ENCODE data around the gene TPRG1.

Gene TPRG1

GRCh38 chr3:189276444-189277219, 104.9 kb downstream of the TPRG1 start:
- DNase-seq, result no peak
- no peak for TF ChIP-seq CTCF (IDR thresholded peaks at IDR 0.05; ENCODE audit: low read depth, low read length)
- Histone ChIP-seq H3K27me3 (ENCODE audit: insufficient read depth, low read depth, severe bottlenecking) (no peaks in the 10 kb centered on the region), H3K27ac (no peak overlapping the region), H3K36me3 (no peaks in the 10 kb centered on the region), H3K4me3 (ENCODE audit: low read depth, low read length) (no peak overlapping the region), H3K9me3 (ENCODE audit: severe bottlenecking) (no peaks in the 10 kb centered on the region)

GRCh38 chr3:189277711-189278110, 105.9 kb downstream of the TPRG1 start:
- Histone ChIP-seq H3K27me3 (ENCODE audit: insufficient read depth, low read depth, severe bottlenecking) (no peaks in the 10 kb centered on the region), H3K4me3 (ENCODE audit: low read depth, low read length) (no peak overlapping the region), H3K9me3 (ENCODE audit: severe bottlenecking) (no peaks in the 10 kb centered on the region), H3K27ac (no peak overlapping the region), H3K36me3 (no peaks in the 10 kb centered on the region)
- no peak for TF ChIP-seq CTCF (IDR thresholded peaks at IDR 0.05; ENCODE audit: low read depth, low read length)
- DNase-seq, result no peak

- DNase-seq, result no peak
- Histone ChIP-seq H3K27me3 (ENCODE audit: insufficient read depth, low read depth, severe bottlenecking) (no peaks in the 10 kb centered on the region), H3K4me3 (ENCODE audit: low read depth, low read length) (no peak overlapping the region), H3K36me3 (no peaks in the 10 kb centered on the region), H3K27ac (no peak overlapping the region), H3K9me3 (ENCODE audit: severe bottlenecking) (no peaks in the 10 kb centered on the region)
- no peak for TF ChIP-seq CTCF (IDR thresholded peaks at IDR 0.05; ENCODE audit: low read depth, low read length)
These were observed 106.5 kb downstream of the TPRG1 start for GRCh38 chr3:189278221-189278620.

- TF ChIP-seq CTCF (IDR thresholded peaks at IDR 0.05; ENCODE audit: low read depth, low read length), result no peak
- Histone ChIP-seq H3K36me3 (no peaks in the 10 kb centered on the region), H3K27ac (no peak overlapping the region), H3K27me3 (ENCODE audit: insufficient read depth, low read depth, severe bottlenecking) (no peaks in the 10 kb centered on the region), H3K4me3 (ENCODE audit: low read depth, low read length) (no peak overlapping the region), H3K9me3 (ENCODE audit: severe bottlenecking) (no peaks in the 10 kb centered on the region)
- no peak for DNase-seq
These were observed 110.4 kb downstream of the TPRG1 start for GRCh38 chr3:189282189-189282588.

GRCh38 chr3:189282741-189283140, 111.0 kb downstream of the TPRG1 start:
- Histone ChIP-seq H3K36me3 (no peaks in the 10 kb centered on the region), H3K9me3 (ENCODE audit: severe bottlenecking) (no peaks in the 10 kb centered on the region), H3K27ac (no peak overlapping the region), H3K27me3 (ENCODE audit: insufficient read depth, low read depth, severe bottlenecking) (no peaks in the 10 kb centered on the region), H3K4me3 (ENCODE audit: low read depth, low read length) (no peak overlapping the region)
- DNase-seq, result no peak
- TF ChIP-seq CTCF (IDR thresholded peaks at IDR 0.05; ENCODE audit: low read depth, low read length), result no peak

GRCh38 chr3:189286188-189286587, 114.4 kb downstream of the TPRG1 start:
- TF ChIP-seq CTCF (IDR thresholded peaks at IDR 0.05; ENCODE audit: low read depth, low read length), result no peak
- Histone ChIP-seq H3K4me3 (ENCODE audit: low read depth, low read length) (no peak overlapping the region), H3K27ac (no peak overlapping the region)

More at GRCh38 chr3:189286188-189286587, 114.4 kb downstream of the TPRG1 start:
- Histone ChIP-seq H3K36me3 (no peaks in the 10 kb centered on the region), H3K9me3 (ENCODE audit: severe bottlenecking) (no peaks in the 10 kb centered on the region), H3K27me3 (ENCODE audit: insufficient read depth, low read depth, severe bottlenecking) (no peaks in the 10 kb centered on the region)
- no peak for DNase-seq

All from WERI-Rb-1 (cell line).